GM18499 (cell line): ENCODE data around the gene F5.
A peak's percentile ranks its signal among the peaks of the same experiment; 100 is the strongest.

Experiments
- ATAC-seq: cut with Tn5 transposase; IDR thresholded peaks from one replicate; pipeline ENCODE4 v1.9.1; 2021; ENCODE audit warnings: moderate number of reproducible peaks; ENCODE audit not compliant: insufficient read depth, unreplicated experiment

F5 gene

GRCh38 chr1:169586395-169587255 lies at the start of gene F5:
Gene F5, minus strand, starts transcription at chr1:169586481. Its CDS starts 95 bp downstream, at chr1:169586386.
- ATAC-seq: peak; percentile 92

GRCh38 chr1:169634877-169635276 lies 48.6 kb upstream of the F5 start:
- ATAC-seq: no peak

GRCh38 chr1:169634145-169634544 lies 47.9 kb upstream of the F5 start:
- no peak for ATAC-seq

GRCh38 chr1:169631249-169631648 lies 45.0 kb upstream of the F5 start:
- ATAC-seq: no peak

GRCh38 chr1:169630006-169630405 lies 43.7 kb upstream of the F5 start, which contains the start of gene SELP:
Gene SELP, minus strand, starts transcription at chr1:169630124. Its CDS starts 50 bp downstream, at chr1:169630074.
- no peak for ATAC-seq

GRCh38 chr1:169624912-169625311 lies 38.6 kb upstream of the F5 start:
- ATAC-seq: no peak

- ATAC-seq: no peak
These were observed 37.8 kb upstream of the F5 start for GRCh38 chr1:169624122-169624521.

GRCh38 chr1:169623132-169623926 lies 37.0 kb upstream of the F5 start:
- ATAC-seq: no peak

- no peak for ATAC-seq
These were observed 34.3 kb upstream of the F5 start for GRCh38 chr1:169620565-169620964.

- ATAC-seq: no peak
These were observed 32.1 kb upstream of the F5 start for GRCh38 chr1:169618367-169618766.

- ATAC-seq: no peak
These were observed 29.5 kb upstream of the F5 start for GRCh38 chr1:169615803-169616202.

GRCh38 chr1:169610858-169611257 lies 24.6 kb upstream of the F5 start:
- no peak for ATAC-seq

GRCh38 chr1:169610108-169610507 lies 23.8 kb upstream of the F5 start:
- ATAC-seq: no peak

GRCh38 chr1:169608226-169608625 lies 21.9 kb upstream of the F5 start:
- no peak for ATAC-seq

GRCh38 chr1:169604781-169605560 lies 18.7 kb upstream of the F5 start:
- ATAC-seq: no peak

- no peak for ATAC-seq
These were observed 15.0 kb upstream of the F5 start for GRCh38 chr1:169601096-169601881.

GRCh38 chr1:169595764-169596711 lies 9.8 kb upstream of the F5 start:
- no peak for ATAC-seq

- peak; percentile 62 for ATAC-seq
These were observed 8.1 kb upstream of the F5 start for GRCh38 chr1:169594391-169594790.

- ATAC-seq: no peak
These were observed 4.7 kb upstream of the F5 start for GRCh38 chr1:169590932-169591331.
